ENCODE measurements around the gene KLHL40.

Gene KLHL40

GRCh38 chr3:42681361-42682038, 3.8 kb upstream of the KLHL40 start:
- TF ChIP-seq, protein P1, sequence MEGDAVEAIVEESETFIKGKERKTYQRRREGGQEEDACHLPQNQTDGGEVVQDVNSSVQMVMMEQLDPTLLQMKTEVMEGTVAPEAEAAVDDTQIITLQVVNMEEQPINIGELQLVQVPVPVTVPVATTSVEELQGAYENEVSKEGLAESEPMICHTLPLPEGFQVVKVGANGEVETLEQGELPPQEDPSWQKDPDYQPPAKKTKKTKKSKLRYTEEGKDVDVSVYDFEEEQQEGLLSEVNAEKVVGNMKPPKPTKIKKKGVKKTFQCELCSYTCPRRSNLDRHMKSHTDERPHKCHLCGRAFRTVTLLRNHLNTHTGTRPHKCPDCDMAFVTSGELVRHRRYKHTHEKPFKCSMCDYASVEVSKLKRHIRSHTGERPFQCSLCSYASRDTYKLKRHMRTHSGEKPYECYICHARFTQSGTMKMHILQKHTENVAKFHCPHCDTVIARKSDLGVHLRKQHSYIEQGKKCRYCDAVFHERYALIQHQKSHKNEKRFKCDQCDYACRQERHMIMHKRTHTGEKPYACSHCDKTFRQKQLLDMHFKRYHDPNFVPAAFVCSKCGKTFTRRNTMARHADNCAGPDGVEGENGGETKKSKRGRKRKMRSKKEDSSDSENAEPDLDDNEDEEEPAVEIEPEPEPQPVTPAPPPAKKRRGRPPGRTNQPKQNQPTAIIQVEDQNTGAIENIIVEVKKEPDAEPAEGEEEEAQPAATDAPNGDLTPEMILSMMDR (conservative IDR thresholded peaks at IDR 0.05): no peak
- TF ChIP-seq ZFX (IDR thresholded peaks at IDR 0.05): no peak
- H3K27ac ChIP-seq: no peak overlapping the region

GRCh38 chr3:42682301-42683070, 2.9 kb upstream of the KLHL40 start:
- TF ChIP-seq ZFX (IDR thresholded peaks at IDR 0.05): no peak
- TF ChIP-seq, protein P1 (conservative IDR thresholded peaks at IDR 0.05): no peak
- H3K27ac ChIP-seq: no peak overlapping the region

GRCh38 chr3:42683875-42684598, 1.3 kb upstream of the KLHL40 start:
- TF ChIP-seq, protein P1 (conservative IDR thresholded peaks at IDR 0.05): no peak
- TF ChIP-seq ZFX (IDR thresholded peaks at IDR 0.05): no peak
- no peak overlapping the region for H3K27ac ChIP-seq

- TF ChIP-seq ZFX (IDR thresholded peaks at IDR 0.05): no peak
- TF ChIP-seq, protein P1 (conservative IDR thresholded peaks at IDR 0.05): no peak
- no peak overlapping the region for H3K27ac ChIP-seq
Measured at GRCh38 chr3:42684632-42685362, 540 bp upstream of the KLHL40 start.

DNA sequence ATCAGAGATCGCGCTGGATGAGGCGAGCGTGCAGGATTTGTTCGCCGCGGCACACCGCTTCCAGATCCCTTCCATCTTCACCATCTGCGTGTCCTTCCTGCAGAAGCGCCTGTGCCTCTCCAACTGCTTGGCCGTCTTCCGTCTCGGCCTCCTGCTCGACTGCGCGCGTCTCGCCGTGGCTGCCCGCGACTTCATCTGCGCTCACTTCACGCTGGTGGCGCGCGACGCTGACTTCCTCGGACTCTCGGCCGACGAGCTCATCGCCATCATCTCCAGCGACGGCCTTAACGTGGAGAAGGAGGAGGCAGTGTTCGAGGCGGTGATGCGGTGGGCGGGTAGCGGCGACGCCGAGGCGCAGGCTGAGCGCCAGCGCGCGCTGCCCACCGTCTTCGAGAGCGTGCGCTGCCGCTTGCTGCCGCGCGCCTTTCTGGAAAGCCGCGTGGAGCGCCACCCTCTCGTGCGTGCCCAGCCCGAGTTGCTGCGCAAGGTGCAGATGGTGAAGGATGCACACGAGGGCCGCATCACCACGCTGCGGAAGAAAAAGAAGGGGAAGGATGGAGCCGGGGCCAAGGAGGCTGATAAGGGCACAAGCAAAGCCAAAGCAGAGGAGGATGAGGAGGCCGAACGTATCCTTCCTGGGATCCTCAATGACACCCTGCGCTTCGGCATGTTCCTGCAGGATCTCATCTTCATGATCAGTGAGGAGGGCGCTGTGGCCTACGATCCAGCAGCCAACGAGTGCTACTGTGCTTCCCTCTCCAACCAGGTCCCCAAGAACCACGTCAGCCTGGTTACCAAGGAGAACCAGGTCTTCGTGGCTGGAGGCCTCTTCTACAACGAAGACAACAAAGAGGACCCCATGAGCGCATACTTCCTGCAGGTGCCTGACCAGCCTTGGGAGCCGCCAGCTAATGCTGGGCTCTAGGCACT, 819 bp downstream of the KLHL40 start:
- no peak overlapping the region for H3K27ac ChIP-seq
- TF ChIP-seq, protein P1 (conservative IDR thresholded peaks at IDR 0.05): no peak
- TF ChIP-seq ZFX (IDR thresholded peaks at IDR 0.05): no peak

- TF ChIP-seq ZFX (IDR thresholded peaks at IDR 0.05): no peak
- TF ChIP-seq, protein P1 (conservative IDR thresholded peaks at IDR 0.05): no peak
Measured at GRCh38 chr3:42686832-42687650, 1.7 kb downstream of the KLHL40 start.

More at GRCh38 chr3:42686832-42687650, 1.7 kb downstream of the KLHL40 start:
- H3K27ac ChIP-seq: no peak overlapping the region

Measured in C4-2B (cell line).